HCT116 (cell line): ENCODE measurements around the gene ISOC1.

Source experiments
- CTCF ChIP-seq, 3 experiments: fragments of 200-600 bp in 1 of 3; sonication (generic) in 1 of 3; IDR thresholded peaks in 2 of 3; conservative IDR thresholded peaks in 1 of 3; 2 replicates each; pipeline ENCODE4 v1.5.1; 2012 to 2017; ENCODE audit warnings: low read depth in 2 of 3, low read length in 2 of 3, antibody characterized with exemption in 1 of 3, borderline replicate concordance in 1 of 3, control low read depth in 1 of 3, mild to moderate bottlenecking in 1 of 3, mixed read lengths in 1 of 3, mixed run types in 1 of 3, moderate library complexity in 1 of 3; ENCODE audit not compliant: insufficient read depth in 1 of 3
- EGR1 ChIP-seq: IDR thresholded peaks from 2 replicates; pipeline ENCODE4 v1.6.1; 2012; ENCODE audit warnings: low read depth
- EZH2 ChIP-seq: fragments of 200-600 bp; sonication (generic); IDR thresholded peaks from 2 replicates; pipeline ENCODE4 v1.6.1; 2017; ENCODE audit warnings: antibody characterized with exemption, mixed run types
- MAX ChIP-seq: IDR thresholded peaks from 2 replicates; pipeline ENCODE4 v1.6.1; 2012
- POLR2A ChIP-seq: IDR thresholded peaks from 2 replicates; pipeline ENCODE4 v1.7.0; 2011; ENCODE audit warnings: borderline replicate concordance; ENCODE audit not compliant: insufficient read depth, insufficient read length; ENCODE audit errors: extremely low read depth
- POLR2AphosphoS5 ChIP-seq: IDR thresholded peaks from 2 replicates; pipeline ENCODE4 v1.6.1; 2011; ENCODE audit warnings: mild to moderate bottlenecking, low read depth, low read length, moderate library complexity
- RAD21 ChIP-seq: IDR thresholded peaks from 2 replicates; pipeline ENCODE4 v1.6.1; 2012; ENCODE audit warnings: low read depth, mild to moderate bottlenecking
- REST ChIP-seq: IDR thresholded peaks from 2 replicates; pipeline ENCODE4 v1.6.1; 2012; ENCODE audit warnings: low read depth

DNA sequence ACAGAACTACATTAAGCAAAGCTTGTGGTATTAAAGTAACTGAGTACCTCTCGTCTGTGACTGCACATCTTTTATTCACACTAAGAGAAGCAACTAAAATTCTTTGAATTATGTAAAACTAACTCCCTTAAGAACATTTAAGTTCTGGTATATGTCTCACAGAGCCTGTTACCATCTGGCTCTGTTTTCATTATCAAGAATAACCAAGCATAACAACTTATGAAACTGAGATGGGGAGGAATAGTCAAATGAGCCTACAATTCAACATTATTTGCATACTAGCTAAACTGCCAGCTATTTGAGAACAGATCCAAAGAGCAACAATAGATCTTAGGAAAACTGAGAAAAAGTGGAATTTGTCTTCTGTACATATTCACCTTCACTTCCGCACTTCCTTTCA, 25.3 kb upstream of the ISOC1 start:
- TF ChIP-seq EZH2, result no peak
- TF ChIP-seq REST, result no peak
- no peak for TF ChIP-seq CTCF (IDR thresholded peaks at IDR 0.05 in 2 of 3, conservative IDR thresholded peaks at IDR 0.05 in 1 of 3; ENCODE audit: borderline replicate concordance in 1 of 3, insufficient read depth in 1 of 3, low read depth in 2 of 3, low read length in 2 of 3)
- no peak for TF ChIP-seq MAX
- TF ChIP-seq RAD21, result no peak
- TF ChIP-seq POLR2AphosphoS5, result no peak
- no peak for TF ChIP-seq POLR2A
- no peak for TF ChIP-seq EGR1
